Measurements from ENCODE around the gene VAV3. TPM values are rescaled to one million over a fixed set of nuclear protein-coding genes. Genes with fewer than 3 reads are reported as not detected.

Gene VAV3
- total and polyA plus RNA-seq, 2 of the 8 experiments (the other 6 are each of a cell fraction or from before 2014, with no cell fraction given) = 2.9 to 7.9 TPM

- Histone ChIP-seq H2BK5ac (ENCODE audit: low read depth, low read length) (no peak overlapping the region), H2BK120ac (replicated peaks; ENCODE audit: low read depth, low read length) (no peak overlapping the region), H4K8ac (ENCODE audit: extremely low read depth, insufficient read depth, low read length) (no peak overlapping the region), H3K79me1 (ENCODE audit: low read depth, low read length) (no peaks in the 10 kb centered on the region), H4K91ac (replicated peaks; ENCODE audit: insufficient read length, low read length) (no peak overlapping the region), H2AFZ (ENCODE audit: low read length) (no peak overlapping the region), H3K18ac (ENCODE audit: extremely low read depth, low read length) (no peak overlapping the region), H3K9ac (replicated peaks in 1 of 4; ENCODE audit: extremely low read depth in 1 of 4, low read depth in 3 of 4, low read length in 3 of 4) (no peak overlapping the region), H4K5ac (ENCODE audit: insufficient read length, low read depth, low read length) (no peak overlapping the region), H2AK5ac (ENCODE audit: low read depth, low read length) (no peak overlapping the region), H3K23ac (ENCODE audit: insufficient read length) (no peak overlapping the region), H3K27me3 (replicated peaks in 1 of 4; ENCODE audit: control insufficient read depth in 3 of 4, extremely low read depth in 1 of 4, insufficient read depth in 3 of 4, low read length in 3 of 4) (no peaks in the 10 kb centered on the region), H3K9me3 (ENCODE audit: insufficient read depth in 2 of 2, low read depth in 1 of 2, low read length in 1 of 2) (no peaks in the 10 kb centered on the region), H2BK20ac (ENCODE audit: low read length) (no peak overlapping the region), H3K36me3 (ENCODE audit: control insufficient read depth in 2 of 4, insufficient read depth in 4 of 4, low read length in 3 of 4) (no peaks in the 10 kb centered on the region), H3K4me2 (ENCODE audit: insufficient read depth in 1 of 2, low read depth in 2 of 2, low read length in 2 of 2) (no peak overlapping the region), H2BK12ac (ENCODE audit: low read depth, low read length) (no peak overlapping the region), H2BK15ac (ENCODE audit: low read length) (no peak overlapping the region), H3K14ac (ENCODE audit: insufficient read length) (no peak overlapping the region), H3K4me1 (replicated peaks in 1 of 4; ENCODE audit: control insufficient read depth in 3 of 4, insufficient read depth in 4 of 4, low read length in 3 of 4) (no peaks in the 10 kb centered on the region), H3K4me3 (ENCODE audit: extremely low read depth in 1 of 4, insufficient read depth in 2 of 4, low read depth in 3 of 4, low read length in 4 of 4) (no peak overlapping the region), H3K79me2 (ENCODE audit: control insufficient read depth in 1 of 2, insufficient read depth in 2 of 2, low read length in 2 of 2) (no peaks in the 10 kb centered on the region), H3K23me2 (ENCODE audit: low read depth, low read length) (no peaks in the 10 kb centered on the region), H3K56ac (replicated peaks; ENCODE audit: insufficient read length, low read depth, low read length) (no peak overlapping the region), H3K4ac (replicated peaks; ENCODE audit: insufficient read length, low read depth, low read length) (no peak overlapping the region), H4K20me1 (replicated peaks in 1 of 2; ENCODE audit: control insufficient read depth in 1 of 2, insufficient read depth in 2 of 2, low read length in 2 of 2) (no peaks in the 10 kb centered on the region), H3K27ac (ENCODE audit: low read depth, low read length) (no peak overlapping the region)
- POLR2A ChIA-PET (ENCODE audit: partially characterized antibody) = no interaction called here
- TF ChIP-seq SIRT6 (IDR thresholded peaks at IDR 0.05; ENCODE audit: low read length) (no peak), FOSL1 (IDR thresholded peaks at IDR 0.05; ENCODE audit: insufficient read depth, low read depth, low read length) (no peak), CEBPB (IDR thresholded peaks at IDR 0.05; ENCODE audit: low read depth, low read length) (no peak), CREB1 (IDR thresholded peaks at IDR 0.05) (no peak)
- DNase-seq (ENCODE audit: low read depth in 1 of 2, low spot score in 2 of 2) (no peak), FAIRE-seq (no peak)
- CTCF ChIA-PET (ENCODE audit: partially characterized antibody) = no interaction called here
These were observed 346.4 kb downstream of the VAV3 start for GRCh38 chr1:107618539-107618938.
